Vagina (tissue), 2 donors: ENCODE results near the gene EFHC1. TPM values are rescaled to one million over a fixed set of nuclear protein-coding genes. Genes with fewer than 3 reads are reported as not detected.

ENCODE experiments used
- DNase-seq, 2 donors: peaks; one replicate each; pipeline ENCODE4 v3.0.0-alpha.2; 2017; ENCODE audit errors: extremely low spot score in 2 of 2
- H3K27ac ChIP-seq: fragments of 200-600 bp; sonication (generic); one replicate; pipeline ENCODE4 v1.5.1; 2019
- H3K27me3 ChIP-seq: fragments of 200-600 bp; sonication (generic); one replicate; pipeline ENCODE4 v1.5.1; 2019
- H3K36me3 ChIP-seq, 2 donors: fragments of 200-600 bp; sonication (generic); one replicate each; pipeline ENCODE4 v1.5.1; 2017 to 2019
- H3K4me1 ChIP-seq: fragments of 200-600 bp; sonication (generic); one replicate; pipeline ENCODE4 v1.5.1; 2019
- H3K4me3 ChIP-seq, 2 donors: fragments of 200-600 bp; sonication (generic); 1 replicate in 1 of 2; 2 replicates in 1 of 2; pipeline ENCODE4 v1.5.1; 2016 to 2019
- H3K9me3 ChIP-seq: fragments of 200-600 bp; sonication (generic); one replicate; pipeline ENCODE4 v1.5.1; 2019
- POLR2A ChIP-seq, 2 donors: fragments of 450-650 bp; IDR thresholded peaks; one replicate each; pipeline ENCODE4 v1.6.1; 2017; ENCODE audit warnings: antibody characterized with exemption in 2 of 2, mild to moderate bottlenecking in 2 of 2, moderate library complexity in 2 of 2
- POLR2AphosphoS5 ChIP-seq, 2 donors: sonication (generic); formaldehyde crosslinking; IDR thresholded peaks; one replicate each; pipeline ENCODE4 v1.9.0; 2017; ENCODE audit warnings: antibody characterized with exemption in 2 of 2, mild to moderate bottlenecking in 2 of 2, low read depth in 1 of 2; ENCODE audit not compliant: insufficient read depth in 1 of 2
- intact Hi-C: fragments of 100-400 bp; cut with DNase I; formaldehyde crosslinking; loops from one replicate; pipeline ENCODE4 v1.15.1; 2023
- total RNA-seq: library from RNA; depleted of rRNA; stranded (reverse); fragments of >200 nt; gene quantifications from one replicate; pipeline ENCODE4 v1.2.3, GENCODE V29; 2016
- TF ChIP-seq, protein P1 (sequence below), 3 experiments: fragments of 450-650 bp in 2 of 3; fragments of 200-600 bp in 1 of 3; sonication (generic) in 1 of 3; IDR thresholded peaks; one replicate each; pipeline ENCODE4 v1.5.1; 2017 to 2019; ENCODE audit warnings: antibody characterized with exemption in 3 of 3, mild to moderate bottlenecking in 2 of 3, moderate library complexity in 2 of 3

The EFHC1 gene
- total RNA-seq, 1 donor from 2014 or later, result 27.0 TPM

DNA sequence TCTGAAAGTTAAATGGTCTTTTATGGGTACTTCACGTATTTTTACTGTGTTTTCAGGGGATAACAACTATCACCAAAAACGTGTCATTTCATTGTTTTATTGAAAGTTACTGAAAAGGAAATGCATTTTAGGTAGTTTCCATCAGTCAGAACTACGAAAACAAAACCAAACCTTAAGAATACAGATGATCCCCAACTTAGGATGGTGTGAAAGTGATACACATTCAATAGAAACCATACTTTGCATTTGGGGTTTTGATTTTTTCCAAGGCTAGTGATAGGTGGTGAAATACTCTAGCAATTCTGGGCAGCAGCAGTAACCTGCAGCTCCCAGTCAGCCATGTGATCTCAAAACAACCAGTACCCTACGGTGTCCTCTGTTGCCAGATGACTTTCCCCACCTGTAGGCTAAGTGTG, 25.9 kb upstream of the EFHC1 start:
- no peaks in the 10 kb centered on the region for H3K9me3 ChIP-seq
- no peaks in the 10 kb centered on the region for H3K36me3 ChIP-seq
- TF ChIP-seq, protein P1, sequence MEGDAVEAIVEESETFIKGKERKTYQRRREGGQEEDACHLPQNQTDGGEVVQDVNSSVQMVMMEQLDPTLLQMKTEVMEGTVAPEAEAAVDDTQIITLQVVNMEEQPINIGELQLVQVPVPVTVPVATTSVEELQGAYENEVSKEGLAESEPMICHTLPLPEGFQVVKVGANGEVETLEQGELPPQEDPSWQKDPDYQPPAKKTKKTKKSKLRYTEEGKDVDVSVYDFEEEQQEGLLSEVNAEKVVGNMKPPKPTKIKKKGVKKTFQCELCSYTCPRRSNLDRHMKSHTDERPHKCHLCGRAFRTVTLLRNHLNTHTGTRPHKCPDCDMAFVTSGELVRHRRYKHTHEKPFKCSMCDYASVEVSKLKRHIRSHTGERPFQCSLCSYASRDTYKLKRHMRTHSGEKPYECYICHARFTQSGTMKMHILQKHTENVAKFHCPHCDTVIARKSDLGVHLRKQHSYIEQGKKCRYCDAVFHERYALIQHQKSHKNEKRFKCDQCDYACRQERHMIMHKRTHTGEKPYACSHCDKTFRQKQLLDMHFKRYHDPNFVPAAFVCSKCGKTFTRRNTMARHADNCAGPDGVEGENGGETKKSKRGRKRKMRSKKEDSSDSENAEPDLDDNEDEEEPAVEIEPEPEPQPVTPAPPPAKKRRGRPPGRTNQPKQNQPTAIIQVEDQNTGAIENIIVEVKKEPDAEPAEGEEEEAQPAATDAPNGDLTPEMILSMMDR (IDR thresholded peaks at IDR 0.05), result no peak
- TF ChIP-seq POLR2A (IDR thresholded peaks at IDR 0.05) (no peak), POLR2AphosphoS5 (IDR thresholded peaks at IDR 0.05; ENCODE audit: insufficient read depth in 1 of 2, low read depth in 1 of 2) (no peak)
- intact Hi-C loops, result no loop called here
- no peak overlapping the region for H3K4me3 ChIP-seq
- no peak for DNase-seq
- no peak overlapping the region for H3K27ac ChIP-seq
- no peaks in the 10 kb centered on the region for H3K27me3 ChIP-seq
- H3K4me1 ChIP-seq, result peaks cover 11% of the 10 kb centered on the region

DNA sequence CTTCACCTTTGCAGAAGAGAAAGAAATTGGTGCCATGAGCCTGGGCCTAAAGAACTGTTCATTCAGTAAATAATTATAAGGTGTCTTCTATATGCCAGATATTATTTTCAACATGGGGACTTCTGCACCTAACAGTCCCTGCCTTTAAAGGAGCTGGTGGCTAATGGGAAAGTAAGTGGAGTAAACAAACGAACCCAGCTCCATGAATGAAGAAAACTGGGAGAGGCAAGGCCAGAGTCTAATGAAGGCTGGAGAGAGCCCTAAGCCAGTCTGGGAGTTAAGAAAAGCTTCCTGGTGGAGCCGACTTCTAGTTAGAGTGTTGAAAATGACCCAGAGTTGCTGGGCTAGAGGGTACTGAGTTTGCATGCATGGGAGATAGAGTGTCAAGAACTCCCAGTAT, 24.2 kb upstream of the EFHC1 start:
- no peaks in the 10 kb centered on the region for H3K27me3 ChIP-seq
- no peak overlapping the region for H3K4me3 ChIP-seq
- intact Hi-C loops, result no loop called here

DNA sequence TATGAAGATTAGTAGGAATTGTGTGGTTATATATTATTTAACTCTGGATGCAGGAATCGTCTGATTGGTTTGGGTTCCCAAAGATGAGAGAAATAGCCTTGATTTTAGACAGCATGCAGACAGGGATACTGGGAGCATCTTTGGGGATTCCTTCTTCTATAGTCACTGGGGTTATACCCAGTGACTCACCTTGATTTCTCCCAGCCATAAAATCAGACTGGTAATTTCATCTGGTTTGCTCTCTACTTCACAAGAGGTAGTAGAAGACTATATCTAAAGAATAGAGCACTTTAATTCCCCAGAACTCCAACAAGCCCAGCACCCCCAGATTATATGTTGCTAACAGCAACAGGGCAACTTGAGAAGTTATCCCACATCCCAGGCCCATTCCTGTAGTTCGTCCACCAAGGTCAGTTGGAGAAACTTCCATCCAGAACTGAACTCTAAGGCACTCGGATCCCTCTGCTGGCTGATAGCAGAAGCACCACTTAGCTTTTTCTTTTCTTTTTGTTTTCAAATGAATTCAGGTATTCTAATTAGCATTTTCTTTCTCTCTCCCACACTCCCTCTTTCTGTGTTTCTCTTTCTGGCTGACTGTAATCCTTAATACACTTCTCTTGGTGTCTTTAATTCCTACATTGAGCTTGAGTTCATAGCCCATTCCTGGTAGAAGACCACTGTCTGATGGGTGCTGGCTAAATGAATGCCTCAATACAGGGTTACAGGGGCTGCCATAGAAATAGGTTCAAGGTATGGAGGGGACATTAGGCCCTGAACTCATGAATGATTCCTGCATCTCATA, 20.4 kb upstream of the EFHC1 start:
- intact Hi-C loops, result no loop called here
- Histone ChIP-seq H3K27ac (no peak overlapping the region), H3K4me1 (no peaks in the 10 kb centered on the region), H3K4me3 (no peak overlapping the region), H3K36me3 (peaks cover 0 to 5% of the 10 kb centered on the region in 2 donors), H3K9me3 (no peaks in the 10 kb centered on the region), H3K27me3 (no peaks in the 10 kb centered on the region)
- DNase-seq, result no peak
- TF ChIP-seq, protein P1 (IDR thresholded peaks at IDR 0.05), result peak; percentile 28 to 60 (median 48)
- TF ChIP-seq POLR2AphosphoS5 (IDR thresholded peaks at IDR 0.05; ENCODE audit: insufficient read depth in 1 of 2, low read depth in 1 of 2), result no peak
- TF ChIP-seq POLR2A (IDR thresholded peaks at IDR 0.05), result no peak

More for the DNA sequence above, 24.2 kb upstream of the EFHC1 start:
- no peak overlapping the region for H3K27ac ChIP-seq
- no peak for DNase-seq
- no peaks in the 10 kb centered on the region for H3K36me3 ChIP-seq
- no peaks in the 10 kb centered on the region for H3K4me1 ChIP-seq
- H3K9me3 ChIP-seq, result no peaks in the 10 kb centered on the region
- TF ChIP-seq POLR2AphosphoS5 (IDR thresholded peaks at IDR 0.05; ENCODE audit: insufficient read depth in 1 of 2, low read depth in 1 of 2), result no peak
- TF ChIP-seq, protein P1 (IDR thresholded peaks at IDR 0.05), result no peak
- no peak for TF ChIP-seq POLR2A (IDR thresholded peaks at IDR 0.05)

DNA sequence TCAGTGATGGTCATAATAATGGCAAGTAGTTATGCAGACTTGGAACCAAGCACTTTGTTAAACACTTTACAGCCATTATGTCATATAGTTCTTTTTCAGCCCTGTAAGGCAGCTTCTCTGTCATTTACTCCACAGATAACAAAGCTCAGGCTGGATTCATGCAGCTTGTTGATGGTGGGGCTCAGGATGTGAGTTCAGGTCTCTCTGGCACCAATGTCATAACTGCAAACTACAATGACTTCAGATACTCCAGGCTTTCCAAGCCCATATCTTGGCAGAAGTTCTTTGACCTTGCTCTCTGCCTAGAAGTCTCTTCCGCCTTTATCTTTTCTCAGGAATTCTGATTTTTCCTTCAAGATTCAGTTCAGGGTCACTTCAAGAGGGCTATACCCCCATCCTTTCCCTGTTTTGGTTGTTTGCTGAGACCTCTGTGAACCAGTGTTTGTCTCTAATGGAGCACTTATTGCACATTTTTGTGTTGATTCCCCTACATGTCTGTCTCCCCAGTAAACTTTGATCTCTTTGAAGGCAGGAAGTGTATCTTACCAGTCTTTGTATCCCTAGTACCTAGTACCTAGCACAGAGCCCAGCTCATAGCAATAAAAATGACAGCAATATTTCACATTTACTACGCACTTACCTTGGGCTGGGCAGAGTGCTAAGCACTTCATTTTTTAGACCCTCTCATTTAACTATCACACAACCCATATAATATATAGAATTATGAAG, 19.7 kb upstream of the EFHC1 start:
- intact Hi-C loops, result no loop called here
- H3K27ac ChIP-seq, result no peak overlapping the region
- H3K4me1 ChIP-seq, result no peaks in the 10 kb centered on the region
- H3K4me3 ChIP-seq, result no peak overlapping the region
- TF ChIP-seq POLR2AphosphoS5 (IDR thresholded peaks at IDR 0.05; ENCODE audit: insufficient read depth in 1 of 2, low read depth in 1 of 2), result no peak
- TF ChIP-seq POLR2A (IDR thresholded peaks at IDR 0.05), result no peak
- TF ChIP-seq, protein P1 (IDR thresholded peaks at IDR 0.05), result no peak
- peaks cover 0 to 5% of the 10 kb centered on the region in 2 donors for H3K36me3 ChIP-seq
- no peaks in the 10 kb centered on the region for H3K9me3 ChIP-seq
- no peak for DNase-seq
- no peaks in the 10 kb centered on the region for H3K27me3 ChIP-seq
